Caco-2 (cell line): ENCODE measurements around the gene RNF217. TPM values are rescaled to one million over a fixed set of nuclear protein-coding genes. Genes with fewer than 3 reads are reported as not detected.

ENCODE experiments used
- BruUV-seq: library from RNA; stranded (reverse); fragments of 400-500 nt; replicated peaks from 2 replicates; lab custom pipeline; 2021; lab: Mats Ljungman, UMichigan
- CTCF ChIA-PET: fragments of 300-600 bp; sonication (Branson Sonifier 250); formaldehyde crosslinking; loops from one replicate; lab custom pipeline; 2022; ENCODE audit warnings: antibody characterized with exemption; lab: Charles Lee
- POLR2A ChIA-PET: fragments of 300-600 bp; sonication (Branson Sonifier 250); formaldehyde crosslinking; loops from one replicate; lab custom pipeline; 2022; ENCODE audit warnings: antibody characterized with exemption; lab: Charles Lee
- DNase-seq, 2 experiments: peaks; one replicate each; pipeline versions ENCODE4 v3.0.0 to v3.0.0-alpha.2; 2020 to 2022
- H3K27me3 ChIP-seq: replicated peaks from 2 replicates; pipeline ENCODE4 v1.6.0; 2011; ENCODE audit warnings: low read length; ENCODE audit not compliant: control insufficient read depth, insufficient read depth
- H3K36me3 ChIP-seq: 2 replicates; pipeline ENCODE4 v1.5.1; 2011; ENCODE audit warnings: low read length; ENCODE audit not compliant: control insufficient read depth, insufficient read depth
- H3K4me1 ChIP-seq: fragments of 250-450 bp; sonication (Bioruptor Pico); 2 replicates; pipeline ENCODE4 v1.5.1; 2020; ENCODE audit warnings: mild to moderate bottlenecking
- H3K4me3 ChIP-seq: 2 replicates; pipeline ENCODE4 v1.5.1; 2011; ENCODE audit warnings: low read depth, mild to moderate bottlenecking, control low read depth, low read length
- H3K9me3 ChIP-seq: fragments of 250-450 bp; sonication (Bioruptor Pico); 2 replicates; pipeline ENCODE4 v1.5.1; 2020; ENCODE audit warnings: mild to moderate bottlenecking, moderate library complexity
- H3K27ac Mint-ChIP-seq: one replicate; pipeline ENCODE4 v1.8.0; 2022; ENCODE audit warnings: mixed read lengths; ENCODE audit not compliant: unreplicated experiment
- H3K27me3 Mint-ChIP-seq: one replicate; pipeline ENCODE4 v1.8.0; 2022; ENCODE audit warnings: mixed read lengths; ENCODE audit not compliant: insufficient read depth, unreplicated experiment
- H3K36me3 Mint-ChIP-seq: one replicate; pipeline ENCODE4 v1.8.0; 2022; ENCODE audit warnings: mild to moderate bottlenecking, mixed read lengths; ENCODE audit not compliant: insufficient read depth, unreplicated experiment
- H3K4me1 Mint-ChIP-seq: one replicate; pipeline ENCODE4 v1.8.0; 2022; ENCODE audit warnings: low read depth, mixed read lengths; ENCODE audit not compliant: unreplicated experiment
- H3K4me3 Mint-ChIP-seq: one replicate; pipeline ENCODE4 v1.8.0; 2022; ENCODE audit warnings: mild to moderate bottlenecking, moderate library complexity, mixed read lengths; ENCODE audit not compliant: unreplicated experiment
- H3K9me3 Mint-ChIP-seq: one replicate; pipeline ENCODE4 v1.8.0; 2022; ENCODE audit warnings: mixed read lengths; ENCODE audit not compliant: unreplicated experiment
- CTCF ChIP-seq, 2 experiments: fragments of 200-600 bp in 1 of 2; IDR thresholded peaks; 1 replicate in 1 of 2; 2 replicates in 1 of 2; pipeline versions ENCODE4 v1.5.1 to v1.8.0; 2011 to 2022; ENCODE audit warnings: antibody characterized with exemption in 1 of 2, control low read depth in 1 of 2, inconsistent platforms in 1 of 2, low read depth in 1 of 2, low read length in 1 of 2, mild to moderate bottlenecking in 1 of 2, moderate library complexity in 1 of 2; ENCODE audit not compliant: insufficient read depth in 1 of 2, severe bottlenecking in 1 of 2, unreplicated experiment in 1 of 2
- intact Hi-C: fragments of 100-400 bp; cut with micrococcal nuclease; formaldehyde crosslinking; loops from one replicate; pipeline ENCODE4 v1.10.0; 2022; ENCODE audit not compliant: unreplicated experiment
- total RNA-seq: library from RNA; stranded (reverse); gene quantifications from 2 replicates; pipeline ENCODE4 v1.2.3, GENCODE V29; 2022

The RNF217 gene
- total RNA-seq, 1 experiment from 2014 or later, result 0.09 TPM

- DNase-seq, result no peak
- no peaks in the 10 kb centered on the region for H3K27me3 ChIP-seq
- Mint-ChIP-seq H3K27me3 (peaks cover under 1% of the 10 kb centered on the region), H3K4me1 (no peaks in the 10 kb centered on the region), H3K9me3 (no peaks in the 10 kb centered on the region), H3K36me3 (no peaks in the 10 kb centered on the region), H3K4me3 (no peak overlapping the region), H3K27ac (no peak overlapping the region)
- BruUV-seq, result no TSS peak
- no peak for TF ChIP-seq CTCF (IDR thresholded peaks at IDR 0.05; ENCODE audit: insufficient read depth in 1 of 2, low read depth in 1 of 2, low read length in 1 of 2, severe bottlenecking in 1 of 2, unreplicated experiment in 1 of 2)
- POLR2A ChIA-PET, result no interaction called here
- no peaks in the 10 kb centered on the region for H3K9me3 ChIP-seq
- intact Hi-C loops, result no loop called here
- H3K4me3 ChIP-seq, result no peak overlapping the region
- H3K36me3 ChIP-seq, result no peaks in the 10 kb centered on the region
- H3K4me1 ChIP-seq, result no peaks in the 10 kb centered on the region
- CTCF ChIA-PET, result no interaction called here
Measured at GRCh38 chr6:124943658-124944057, 18.6 kb upstream of the RNF217 start.

GRCh38 chr6:124947971-124948451 lies 14.2 kb upstream of the RNF217 start:
- no peak for TF ChIP-seq CTCF (IDR thresholded peaks at IDR 0.05; ENCODE audit: insufficient read depth in 1 of 2, low read depth in 1 of 2, low read length in 1 of 2, severe bottlenecking in 1 of 2, unreplicated experiment in 1 of 2)
- no peaks in the 10 kb centered on the region for H3K27me3 ChIP-seq
- ChIA-PET CTCF (no interaction called here), POLR2A (no interaction called here)
- H3K4me1 Mint-ChIP-seq, result no peaks in the 10 kb centered on the region
- no peaks in the 10 kb centered on the region for H3K9me3 ChIP-seq
- no peaks in the 10 kb centered on the region for H3K9me3 Mint-ChIP-seq
- no peak overlapping the region for H3K4me3 Mint-ChIP-seq
- H3K27me3 Mint-ChIP-seq, result no peaks in the 10 kb centered on the region
- H3K36me3 Mint-ChIP-seq, result no peaks in the 10 kb centered on the region
- no peaks in the 10 kb centered on the region for H3K36me3 ChIP-seq
- H3K4me1 ChIP-seq, result no peaks in the 10 kb centered on the region
- BruUV-seq, result no TSS peak
- intact Hi-C loops, result no loop called here
- H3K4me3 ChIP-seq, result no peak overlapping the region
- no peak overlapping the region for H3K27ac Mint-ChIP-seq
- no peak for DNase-seq

GRCh38 chr6:124949706-124950105 lies 12.5 kb upstream of the RNF217 start:
- BruUV-seq, result no TSS peak
- H3K4me1 Mint-ChIP-seq, result no peaks in the 10 kb centered on the region

More at GRCh38 chr6:124949706-124950105, 12.5 kb upstream of the RNF217 start:
- Histone ChIP-seq H3K36me3 (no peaks in the 10 kb centered on the region), H3K4me3 (no peak overlapping the region), H3K4me1 (no peaks in the 10 kb centered on the region), H3K27me3 (no peaks in the 10 kb centered on the region), H3K9me3 (no peaks in the 10 kb centered on the region)
- no peaks in the 10 kb centered on the region for H3K27me3 Mint-ChIP-seq
- CTCF ChIA-PET, result no interaction called here
- intact Hi-C loops, result no loop called here
- no peak overlapping the region for H3K27ac Mint-ChIP-seq
- DNase-seq, result no peak
- no peaks in the 10 kb centered on the region for H3K36me3 Mint-ChIP-seq
- no peaks in the 10 kb centered on the region for H3K9me3 Mint-ChIP-seq
- no peak for TF ChIP-seq CTCF (IDR thresholded peaks at IDR 0.05; ENCODE audit: insufficient read depth in 1 of 2, low read depth in 1 of 2, low read length in 1 of 2, severe bottlenecking in 1 of 2, unreplicated experiment in 1 of 2)
- POLR2A ChIA-PET, result no interaction called here
- H3K4me3 Mint-ChIP-seq, result no peak overlapping the region
